T-helper 17 cell (primary cell): Measurements from ENCODE around the gene ICA1. TPM values are rescaled to one million over a fixed set of nuclear protein-coding genes. Genes with fewer than 3 reads are reported as not detected.

Source experiments
- total RNA-seq, 4 donors: library from RNA in 2 of 4; stranded (reverse) in 2 of 4; gene quantifications; one replicate each; pipeline ENCODE4 v1.2.3 and lab custom pipeline; 2022 to 2026

Gene ICA1
- total RNA-seq, 2 donors from 2014 or later: 4.5 to 12.8 TPM

Other genes with a start within 250 kb of the ICA1 start
- gene NXPH1, start 171.4 kb upstream of the ICA1 start, total RNA-seq: not detected